SK-N-SH (cell line): ENCODE results near the gene LFNG.

Experiments
- EZH2phosphoT487 ChIP-seq: fragments of 200-600 bp; sonication (generic); IDR thresholded peaks from 2 replicates; pipeline ENCODE4 v1.6.1; 2017; ENCODE audit warnings: low read depth, mixed run types, mild to moderate bottlenecking, antibody characterized with exemption, moderate library complexity, borderline replicate concordance
- FOXM1 ChIP-seq: IDR thresholded peaks from 2 replicates; pipeline ENCODE4 v1.4.0; 2012; ENCODE audit warnings: low read depth, mild to moderate bottlenecking
- RAD21 ChIP-seq: IDR thresholded peaks from 2 replicates; pipeline ENCODE4 v1.6.1; 2012; ENCODE audit warnings: mild to moderate bottlenecking, low read length
- RCOR1 ChIP-seq: fragments of 150-350 bp; IDR thresholded peaks from 2 replicates; pipeline ENCODE4 v1.6.1; 2017; ENCODE audit warnings: antibody characterized with exemption, low read length
- TAF1 ChIP-seq: IDR thresholded peaks from 2 replicates; pipeline ENCODE4 v1.6.1; 2012; ENCODE audit warnings: low read depth, mild to moderate bottlenecking, low read length, moderate library complexity, borderline replicate concordance
- TCF12 ChIP-seq: IDR thresholded peaks from 2 replicates; pipeline ENCODE4 v1.4.0; 2012
- TEAD4 ChIP-seq: IDR thresholded peaks from 2 replicates; pipeline ENCODE4 v1.4.0; 2012; ENCODE audit warnings: mild to moderate bottlenecking, borderline replicate concordance; ENCODE audit not compliant: insufficient read depth
- YY1 ChIP-seq: IDR thresholded peaks from 2 replicates; pipeline ENCODE4 v1.4.0; 2012; ENCODE audit warnings: low read depth, mild to moderate bottlenecking
- TF ChIP-seq, protein P1 (sequence below): fragments of 200-600 bp; sonication (generic); IDR thresholded peaks from 2 replicates; pipeline ENCODE4 v1.6.1; 2017; ENCODE audit warnings: antibody characterized with exemption, mild to moderate bottlenecking, moderate library complexity

DNA sequence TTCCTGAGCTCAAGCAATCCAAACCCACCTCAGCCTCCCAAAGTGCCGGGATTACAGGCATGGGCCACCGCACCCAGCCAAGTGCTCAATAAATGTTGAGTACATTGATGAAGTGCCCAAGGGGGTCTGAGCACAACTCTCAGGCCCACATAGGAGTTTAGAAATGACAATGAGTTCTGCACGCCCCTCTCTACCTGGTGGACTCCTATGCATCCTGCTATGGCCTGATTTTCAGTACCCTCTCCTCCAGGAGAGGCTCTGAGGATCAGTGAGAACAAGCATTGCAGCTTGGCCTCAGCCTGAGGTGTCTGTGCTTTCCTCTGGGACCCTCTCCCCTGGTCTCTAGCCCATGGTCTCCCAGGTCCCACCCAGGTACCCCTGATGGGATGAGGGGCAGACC, 22.5 kb upstream of the LFNG start:
- no peak for TF ChIP-seq YY1
- no peak for TF ChIP-seq EZH2phosphoT487
- TF ChIP-seq, protein P1, sequence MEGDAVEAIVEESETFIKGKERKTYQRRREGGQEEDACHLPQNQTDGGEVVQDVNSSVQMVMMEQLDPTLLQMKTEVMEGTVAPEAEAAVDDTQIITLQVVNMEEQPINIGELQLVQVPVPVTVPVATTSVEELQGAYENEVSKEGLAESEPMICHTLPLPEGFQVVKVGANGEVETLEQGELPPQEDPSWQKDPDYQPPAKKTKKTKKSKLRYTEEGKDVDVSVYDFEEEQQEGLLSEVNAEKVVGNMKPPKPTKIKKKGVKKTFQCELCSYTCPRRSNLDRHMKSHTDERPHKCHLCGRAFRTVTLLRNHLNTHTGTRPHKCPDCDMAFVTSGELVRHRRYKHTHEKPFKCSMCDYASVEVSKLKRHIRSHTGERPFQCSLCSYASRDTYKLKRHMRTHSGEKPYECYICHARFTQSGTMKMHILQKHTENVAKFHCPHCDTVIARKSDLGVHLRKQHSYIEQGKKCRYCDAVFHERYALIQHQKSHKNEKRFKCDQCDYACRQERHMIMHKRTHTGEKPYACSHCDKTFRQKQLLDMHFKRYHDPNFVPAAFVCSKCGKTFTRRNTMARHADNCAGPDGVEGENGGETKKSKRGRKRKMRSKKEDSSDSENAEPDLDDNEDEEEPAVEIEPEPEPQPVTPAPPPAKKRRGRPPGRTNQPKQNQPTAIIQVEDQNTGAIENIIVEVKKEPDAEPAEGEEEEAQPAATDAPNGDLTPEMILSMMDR = no peak
- no peak for TF ChIP-seq RCOR1
- no peak for TF ChIP-seq TAF1
- no peak for TF ChIP-seq RAD21
- no peak for TF ChIP-seq TCF12
- no peak for TF ChIP-seq TEAD4
- TF ChIP-seq FOXM1 = no peak
